A549 (cell line): ENCODE data around the gene ALG12. TPM values are rescaled to one million over a fixed set of nuclear protein-coding genes. Genes with fewer than 3 reads are reported as not detected.

Experiments
- ATAC-seq, 2 experiments: fragments of 200-7000 bp in 1 of 2; fragments of >200 bp in 1 of 2; cut with Nextera tagmentation in 1 of 2; cut with Tn5 transposase in 1 of 2; 3 replicates each; pipeline versions ENCODE4 v1.8.0 to v1.9.1; 2018 to 2020; ENCODE audit warnings: mild to moderate bottlenecking in 1 of 2, moderate library complexity in 1 of 2
- CTCF ChIA-PET: fragments of 300-600 bp; sonication (Branson Sonifier 250); formaldehyde crosslinking; extraction: SDS; loops from one replicate; lab custom pipeline; 2021; ENCODE audit warnings: antibody characterized with exemption, inconsistent platforms; lab: Yijun Ruan, JAX
- POLR2A ChIA-PET: fragments of 350-600 bp; formaldehyde crosslinking; extraction: SDS; loops from one replicate; lab custom pipeline; 2021; ENCODE audit warnings: antibody characterized with exemption, inconsistent platforms; lab: Yijun Ruan, JAX
- DNase-seq, 2 experiments: peaks; one replicate each; pipeline versions ENCODE4 v3.0.0 to v3.0.0-alpha.2; 2011 to 2016; ENCODE audit warnings: low read depth in 1 of 2, low spot score in 1 of 2
- FAIRE-seq: peaks from 2 replicates; lab custom pipeline; 2011; peaks lifted over from hg19 to GRCh38; lab: Jason Lieb, UNC
- H3K27ac ChIP-seq, 2 experiments: fragments of >200 bp; sonication (Bioruptor Twin); formaldehyde crosslinking; 3 replicates each; pipeline ENCODE4 v1.5.1; 2016 to 2017
- H3K4me1 ChIP-seq: fragments of >200 bp; sonication (Bioruptor Twin); formaldehyde crosslinking; 3 replicates; pipeline ENCODE4 v1.6.1; 2016
- H3K4me2 ChIP-seq: fragments of >200 bp; sonication (Bioruptor Twin); formaldehyde crosslinking; 3 replicates; pipeline ENCODE4 v1.6.1; 2016
- H3K4me3 ChIP-seq: fragments of >200 bp; sonication (Bioruptor Twin); formaldehyde crosslinking; 3 replicates; pipeline ENCODE4 v1.5.1; 2016
- H3K9me3 ChIP-seq: fragments of >200 bp; sonication (Bioruptor Twin); formaldehyde crosslinking; 3 replicates; pipeline ENCODE4 v1.6.1; 2016
- BHLHE40 ChIP-seq: IDR thresholded peaks from 2 replicates; pipeline ENCODE4 v1.6.1; 2012; ENCODE audit warnings: low read depth, low read length, inconsistent platforms
- CBX8 ChIP-seq: fragments of 200-600 bp; sonication (generic); IDR thresholded peaks from 2 replicates; pipeline ENCODE4 v1.6.1; 2016
- CHD2 ChIP-seq: fragments of 150-350 bp; IDR thresholded peaks from 2 replicates; pipeline ENCODE4 v1.6.1; 2014; ENCODE audit warnings: low read length; ENCODE audit not compliant: partially characterized antibody
- ESRRA ChIP-seq: fragments of 150-350 bp; IDR thresholded peaks from 2 replicates; pipeline ENCODE4 v1.6.1; 2014; ENCODE audit warnings: mild to moderate bottlenecking, low read length, borderline replicate concordance
- HOXA7 ChIP-seq: fragments of 250-450 bp; sonication (Bioruptor Pico); IDR thresholded peaks from 2 replicates; pipeline ENCODE4 v1.5.0; 2020; ENCODE audit warnings: mild to moderate bottlenecking, moderate library complexity
- HOXB13 ChIP-seq: fragments of 250-450 bp; sonication (Bioruptor Pico); IDR thresholded peaks from 2 replicates; pipeline ENCODE4 v1.5.0; 2020; ENCODE audit warnings: low read depth, mild to moderate bottlenecking, moderate library complexity
- JUN ChIP-seq, 2 experiments: fragments of >200 bp; sonication (Bioruptor Twin); formaldehyde crosslinking; IDR thresholded peaks; 2 replicates in 1 of 2; 3 replicates in 1 of 2; pipeline ENCODE4 v1.6.1; 2016 to 2017
- JUNB ChIP-seq: fragments of >200 bp; sonication (Bioruptor Twin); formaldehyde crosslinking; IDR thresholded peaks from 2 replicates; pipeline ENCODE4 v1.6.1; 2016
- KDM1A ChIP-seq: fragments of 200-600 bp; sonication (generic); IDR thresholded peaks from 2 replicates; pipeline ENCODE4 v1.6.1; 2016; ENCODE audit warnings: low read depth, mild to moderate bottlenecking
- MAZ ChIP-seq: fragments of 150-350 bp; IDR thresholded peaks from 2 replicates; pipeline ENCODE4 v1.6.1; 2014; ENCODE audit warnings: antibody characterized with exemption, low read depth, low read length, borderline replicate concordance
- NFE2L2 ChIP-seq: fragments of 150-350 bp; conservative IDR thresholded peaks from 2 replicates; pipeline ENCODE4 v1.6.1; 2014; ENCODE audit warnings: low read length
- RARB ChIP-seq: fragments of 250-450 bp; sonication (Bioruptor Pico); IDR thresholded peaks from 2 replicates; pipeline ENCODE4 v1.8.0; 2021; ENCODE audit warnings: mild to moderate bottlenecking, moderate library complexity
- RCOR1 ChIP-seq: fragments of 150-350 bp; IDR thresholded peaks from 2 replicates; pipeline ENCODE4 v1.6.1; 2014; ENCODE audit warnings: antibody characterized with exemption, low read length, low read depth
- SMC3 ChIP-seq: fragments of >200 bp; sonication (Bioruptor Twin); formaldehyde crosslinking; IDR thresholded peaks from 3 replicates; pipeline ENCODE4 v1.6.1; 2018; ENCODE audit warnings: inconsistent platforms
- ZC3H11A ChIP-seq: fragments of 450-650 bp; IDR thresholded peaks from 2 replicates; pipeline ENCODE4 v1.6.1; 2014; ENCODE audit warnings: antibody characterized with exemption, mild to moderate bottlenecking
- WGBS: methylation state at CpG from one replicate; pipeline ENCODE4 v1.1.6; 2017; ENCODE audit errors: missing lambda C conversion rate; 5-methylcytosine and 5-hydroxymethylcytosine counted together
- polyA plus RNA-seq, 4 experiments: library from polyadenylated mRNA; depleted of rRNA in 3 of 4; stranded (reverse); fragments of >200 nt; fragmentation: RNase III in 1 of 4; extraction: RNeasy Plus Mini Kit Qiagen cat#74134 plus additional on column Dnase treatment in 1 of 4; gene quantifications; 2 replicates in 3 of 4; 3 replicates in 1 of 4; pipeline ENCODE4 v1.2.3, GENCODE V29; 2011 to 2017
- TF ChIP-seq, protein P1 (sequence below): fragments of 250-450 bp; sonication (Bioruptor Pico); IDR thresholded peaks from 2 replicates; pipeline ENCODE4 v1.5.0; 2021; ENCODE audit warnings: mild to moderate bottlenecking, moderate library complexity, borderline replicate concordance
- TF ChIP-seq, protein P2 (sequence below): fragments of >200 bp; sonication (Bioruptor Twin); formaldehyde crosslinking; IDR thresholded peaks from 3 replicates; pipeline ENCODE4 v1.6.1; 2016
- TF ChIP-seq, protein P3 (sequence below): IDR thresholded peaks from 2 replicates; pipeline ENCODE4 v1.6.1; 2012
- TF ChIP-seq, protein P4 (sequence below): IDR thresholded peaks from 2 replicates; pipeline ENCODE4 v1.6.1; 2012
- TF ChIP-seq, protein P5 (sequence below): IDR thresholded peaks from 2 replicates; pipeline ENCODE4 v1.6.1; 2012; ENCODE audit warnings: low read depth, borderline replicate concordance
- TF ChIP-seq, protein P6 (sequence below): fragments of 150-350 bp; IDR thresholded peaks from 2 replicates; pipeline ENCODE4 v1.6.1; 2014; ENCODE audit warnings: low read depth, mild to moderate bottlenecking, low read length

The ALG12 gene
- polyA plus RNA-seq, 2 of the 4 experiments (the other 2 are of a cell fraction): 4.4 to 7.7 TPM

DNA sequence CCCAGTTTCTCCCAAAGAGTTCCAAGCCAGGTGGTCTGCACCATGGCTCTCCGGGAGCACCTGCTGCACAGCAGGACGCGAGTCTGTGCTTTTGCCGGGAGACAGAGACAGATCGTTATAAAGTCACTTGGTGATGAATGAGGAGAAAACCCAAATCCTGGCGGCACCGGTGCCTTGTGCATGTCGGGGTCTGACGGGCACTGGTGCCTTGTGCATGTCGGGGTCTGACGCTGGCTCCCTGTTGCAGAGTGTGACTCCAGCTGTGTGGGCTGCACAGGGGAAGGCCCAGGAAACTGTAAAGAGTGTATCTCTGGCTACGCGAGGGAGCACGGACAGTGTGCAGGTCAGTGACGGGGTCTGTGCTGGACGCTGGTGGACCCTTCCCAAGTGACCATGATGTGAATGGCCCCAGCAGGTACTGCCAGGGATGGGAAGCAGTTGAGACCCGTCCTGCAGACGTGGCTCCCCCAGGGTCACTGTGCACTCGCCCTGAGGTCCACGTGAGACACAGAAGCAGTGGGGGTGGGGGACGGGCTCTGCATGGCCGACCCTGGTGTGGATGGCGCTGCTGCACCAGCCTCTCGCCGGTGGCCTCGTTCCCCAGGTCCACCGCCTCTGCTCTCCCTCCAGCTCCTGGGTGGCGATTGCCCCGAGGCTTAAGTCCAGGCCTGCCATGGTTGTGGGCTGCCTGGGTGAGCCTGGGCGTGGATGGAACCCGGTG is 6.0 kb upstream of the ALG12 start:
- FAIRE-seq: no peak
- no peak overlapping the region for H3K4me2 ChIP-seq
- TF ChIP-seq ZC3H11A (no peak), NFE2L2 (no peak)
- TF ChIP-seq, protein P1, sequence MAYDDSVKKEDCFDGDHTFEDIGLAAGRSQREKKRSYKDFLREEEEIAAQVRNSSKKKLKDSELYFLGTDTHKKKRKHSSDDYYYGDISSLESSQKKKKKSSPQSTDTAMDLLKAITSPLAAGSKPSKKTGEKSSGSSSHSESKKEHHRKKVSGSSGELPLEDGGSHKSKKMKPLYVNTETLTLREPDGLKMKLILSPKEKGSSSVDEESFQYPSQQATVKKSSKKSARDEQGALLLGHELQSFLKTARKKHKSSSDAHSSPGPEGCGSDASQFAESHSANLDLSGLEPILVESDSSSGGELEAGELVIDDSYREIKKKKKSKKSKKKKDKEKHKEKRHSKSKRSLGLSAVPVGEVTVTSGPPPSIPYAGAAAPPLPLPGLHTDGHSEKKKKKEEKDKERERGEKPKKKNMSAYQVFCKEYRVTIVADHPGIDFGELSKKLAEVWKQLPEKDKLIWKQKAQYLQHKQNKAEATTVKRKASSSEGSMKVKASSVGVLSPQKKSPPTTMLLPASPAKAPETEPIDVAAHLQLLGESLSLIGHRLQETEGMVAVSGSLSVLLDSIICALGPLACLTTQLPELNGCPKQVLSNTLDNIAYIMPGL (CRISPR knock-in tag): no peak
- TF ChIP-seq, protein P2, sequence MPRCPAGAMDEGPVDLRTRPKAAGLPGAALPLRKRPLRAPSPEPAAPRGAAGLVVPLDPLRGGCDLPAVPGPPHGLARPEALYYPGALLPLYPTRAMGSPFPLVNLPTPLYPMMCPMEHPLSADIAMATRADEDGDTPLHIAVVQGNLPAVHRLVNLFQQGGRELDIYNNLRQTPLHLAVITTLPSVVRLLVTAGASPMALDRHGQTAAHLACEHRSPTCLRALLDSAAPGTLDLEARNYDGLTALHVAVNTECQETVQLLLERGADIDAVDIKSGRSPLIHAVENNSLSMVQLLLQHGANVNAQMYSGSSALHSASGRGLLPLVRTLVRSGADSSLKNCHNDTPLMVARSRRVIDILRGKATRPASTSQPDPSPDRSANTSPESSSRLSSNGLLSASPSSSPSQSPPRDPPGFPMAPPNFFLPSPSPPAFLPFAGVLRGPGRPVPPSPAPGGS: no peak
- TF ChIP-seq, all 56 proteins: peak for 0
- CTCF ChIA-PET: interaction anchor here (0.6 to 3.5 kb wide), 3 partner anchors 35 to 106 kb away, joined by 3 to 15 read pairs (median 3); no protein-coding TSS in a partner anchor
- Histone ChIP-seq H3K4me3 (no peak overlapping the region), H3K27ac (no peak overlapping the region), H3K4me1 (peaks cover 2% of the 10 kb centered on the region; the same call in 1 of the 3 replicates), H3K9me3 (no peaks in the 10 kb centered on the region)
- WGBS: 100% methylated on average over 12 of the region's 31 CpGs
- POLR2A ChIA-PET: no interaction called here
- ATAC-seq (no peak), DNase-seq (no peak)

DNA sequence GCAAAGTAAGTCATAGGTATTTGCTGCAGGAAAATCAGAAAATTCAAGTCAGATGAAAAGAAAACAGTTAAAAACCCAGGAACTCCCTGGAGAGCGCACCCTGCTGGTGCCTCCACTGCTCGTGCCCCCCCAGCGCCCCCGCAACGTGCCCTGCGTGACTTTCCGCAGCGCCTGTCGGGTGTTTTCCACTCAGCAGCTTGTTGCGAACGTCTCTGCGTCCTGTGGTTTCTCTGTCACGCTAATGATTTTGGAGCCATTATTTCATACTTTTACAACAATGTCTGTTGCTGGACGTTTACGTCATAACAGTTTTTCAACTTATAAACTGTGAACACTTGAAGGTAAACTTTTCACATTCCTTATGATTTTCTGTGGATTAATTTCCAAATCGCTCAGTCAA is 5.2 kb upstream of the ALG12 start:
- DNase-seq: no peak
- CTCF ChIA-PET: interaction anchor here (1.0 to 3.5 kb wide), 2 partner anchors 69 to 106 kb away, joined by 3 to 15 read pairs; no protein-coding TSS in a partner anchor
- ATAC-seq: no peak
- 70% methylated on average over 16 of the region's 16 CpGs for WGBS
- POLR2A ChIA-PET: no interaction called here
- H3K4me2 ChIP-seq: no peak overlapping the region
- FAIRE-seq: no peak
- no peaks in the 10 kb centered on the region for H3K9me3 ChIP-seq
- H3K27ac ChIP-seq: no peak overlapping the region
- TF ChIP-seq HOXB13 (CRISPR knock-in tag): no peak
- TF ChIP-seq JUNB: no peak
- TF ChIP-seq CBX8: no peak
- TF ChIP-seq BHLHE40: no peak
- no peak for TF ChIP-seq CHD2
- no peak for TF ChIP-seq SMC3
- TF ChIP-seq, protein P3, sequence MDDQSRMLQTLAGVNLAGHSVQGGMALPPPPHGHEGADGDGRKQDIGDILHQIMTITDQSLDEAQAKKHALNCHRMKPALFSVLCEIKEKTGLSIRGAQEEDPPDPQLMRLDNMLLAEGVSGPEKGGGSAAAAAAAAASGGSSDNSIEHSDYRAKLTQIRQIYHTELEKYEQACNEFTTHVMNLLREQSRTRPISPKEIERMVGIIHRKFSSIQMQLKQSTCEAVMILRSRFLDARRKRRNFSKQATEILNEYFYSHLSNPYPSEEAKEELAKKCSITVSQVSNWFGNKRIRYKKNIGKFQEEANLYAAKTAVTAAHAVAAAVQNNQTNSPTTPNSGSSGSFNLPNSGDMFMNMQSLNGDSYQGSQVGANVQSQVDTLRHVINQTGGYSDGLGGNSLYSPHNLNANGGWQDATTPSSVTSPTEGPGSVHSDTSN: no peak
- TF ChIP-seq, protein P1 (CRISPR knock-in tag): no peak
- TF ChIP-seq, protein P4, sequence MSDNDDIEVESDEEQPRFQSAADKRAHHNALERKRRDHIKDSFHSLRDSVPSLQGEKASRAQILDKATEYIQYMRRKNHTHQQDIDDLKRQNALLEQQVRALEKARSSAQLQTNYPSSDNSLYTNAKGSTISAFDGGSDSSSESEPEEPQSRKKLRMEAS: no peak
- no peak for TF ChIP-seq ESRRA
- no peak for TF ChIP-seq RCOR1
- TF ChIP-seq HOXA7 (CRISPR knock-in tag): no peak
- TF ChIP-seq, protein P5, sequence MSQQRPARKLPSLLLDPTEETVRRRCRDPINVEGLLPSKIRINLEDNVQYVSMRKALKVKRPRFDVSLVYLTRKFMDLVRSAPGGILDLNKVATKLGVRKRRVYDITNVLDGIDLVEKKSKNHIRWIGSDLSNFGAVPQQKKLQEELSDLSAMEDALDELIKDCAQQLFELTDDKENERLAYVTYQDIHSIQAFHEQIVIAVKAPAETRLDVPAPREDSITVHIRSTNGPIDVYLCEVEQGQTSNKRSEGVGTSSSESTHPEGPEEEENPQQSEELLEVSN: no peak
- TF ChIP-seq, protein P6, sequence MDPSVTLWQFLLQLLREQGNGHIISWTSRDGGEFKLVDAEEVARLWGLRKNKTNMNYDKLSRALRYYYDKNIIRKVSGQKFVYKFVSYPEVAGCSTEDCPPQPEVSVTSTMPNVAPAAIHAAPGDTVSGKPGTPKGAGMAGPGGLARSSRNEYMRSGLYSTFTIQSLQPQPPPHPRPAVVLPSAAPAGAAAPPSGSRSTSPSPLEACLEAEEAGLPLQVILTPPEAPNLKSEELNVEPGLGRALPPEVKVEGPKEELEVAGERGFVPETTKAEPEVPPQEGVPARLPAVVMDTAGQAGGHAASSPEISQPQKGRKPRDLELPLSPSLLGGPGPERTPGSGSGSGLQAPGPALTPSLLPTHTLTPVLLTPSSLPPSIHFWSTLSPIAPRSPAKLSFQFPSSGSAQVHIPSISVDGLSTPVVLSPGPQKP: no peak
- no peak for TF ChIP-seq JUN (IDR thresholded peaks at IDR 0.05)
- no peak for TF ChIP-seq KDM1A
- TF ChIP-seq MAZ: no peak
- no peak for TF ChIP-seq RARB (CRISPR knock-in tag)
- no peak overlapping the region for H3K4me3 ChIP-seq
- H3K4me1 ChIP-seq: peaks cover 5% of the 10 kb centered on the region; the same call in 1 of the 3 replicates
